ENCODE data around the gene GSTT2.
"Not testable (repeated sequence)": the region's sequence is repeated elsewhere in the genome, so short reads cannot be mapped to it uniquely, and the experiment has no call there.

Gene GSTT2

GRCh38 chr22:23974345-23974744 lies 5.6 kb upstream of the GSTT2 start, which contains the start of gene DDT:
DDT (minus strand) TSS chr22:23974441; CDS start chr22:23974414, 27 bp downstream.
- DNase-seq (ENCODE audit: low read depth in 2 of 3, low spot score in 1 of 3): not testable (repeated sequence)

- DNase-seq (ENCODE audit: low read depth in 2 of 3, low spot score in 1 of 3): not testable (repeated sequence)
These were observed 5.0 kb upstream of the GSTT2 start for GRCh38 chr22:23974836-23975352.

- not testable (repeated sequence) for DNase-seq (ENCODE audit: low read depth in 2 of 3, low spot score in 1 of 3)
These were observed 2.6 kb upstream of the GSTT2 start for GRCh38 chr22:23977304-23977703.

GRCh38 chr22:23980567-23980966 lies 633 bp downstream of the GSTT2 start:
- not testable (repeated sequence) for DNase-seq (ENCODE audit: low read depth in 2 of 3, low spot score in 1 of 3)

GRCh38 chr22:23984430-23984829 lies 4.5 kb downstream of the GSTT2 start:
- peak in 1 of 3 donors; percentile 56 for DNase-seq (ENCODE audit: low read depth in 2 of 3, low spot score in 1 of 3)

GRCh38 chr22:23986089-23986488 lies 6.2 kb downstream of the GSTT2 start:
- not testable (repeated sequence) for DNase-seq (ENCODE audit: low read depth in 2 of 3, low spot score in 1 of 3)

- not testable (repeated sequence) for DNase-seq (ENCODE audit: low read depth in 2 of 3, low spot score in 1 of 3)
These were observed 6.7 kb downstream of the GSTT2 start for GRCh38 chr22:23986538-23987178.

GRCh38 chr22:23989583-23990244 lies 9.8 kb downstream of the GSTT2 start:
- not testable (repeated sequence) for DNase-seq (ENCODE audit: low read depth in 2 of 3, low spot score in 1 of 3)

- DNase-seq (ENCODE audit: low read depth in 2 of 3, low spot score in 1 of 3): not testable (repeated sequence)
These were observed 13.1 kb downstream of the GSTT2 start for GRCh38 chr22:23993080-23993479.

GRCh38 chr22:23993581-23994177 lies 13.7 kb downstream of the GSTT2 start:
- not testable (repeated sequence) for DNase-seq (ENCODE audit: low read depth in 2 of 3, low spot score in 1 of 3)

GRCh38 chr22:23997092-23997491 lies 17.2 kb downstream of the GSTT2 start:
- no peak for DNase-seq (ENCODE audit: low read depth in 2 of 3, low spot score in 1 of 3)

- not testable (repeated sequence) for DNase-seq (ENCODE audit: low read depth in 2 of 3, low spot score in 1 of 3)
These were observed 19.8 kb downstream of the GSTT2 start for GRCh38 chr22:23999779-24000178.

- no peak for DNase-seq (ENCODE audit: low read depth in 2 of 3, low spot score in 1 of 3)
These were observed 21.4 kb downstream of the GSTT2 start for GRCh38 chr22:24001314-24001713.

GRCh38 chr22:24002272-24002671 lies 22.3 kb downstream of the GSTT2 start:
- no peak for DNase-seq (ENCODE audit: low read depth in 2 of 3, low spot score in 1 of 3)

GRCh38 chr22:24002851-24003250 lies 22.9 kb downstream of the GSTT2 start:
- DNase-seq (ENCODE audit: low read depth in 2 of 3, low spot score in 1 of 3): no peak

- DNase-seq (ENCODE audit: low read depth in 2 of 3, low spot score in 1 of 3): no peak
These were observed 24.0 kb downstream of the GSTT2 start for GRCh38 chr22:24003887-24004286.

- no peak for DNase-seq (ENCODE audit: low read depth in 2 of 3, low spot score in 1 of 3)
These were observed 25.3 kb downstream of the GSTT2 start, which contains the start of gene GSTT4 for GRCh38 chr22:24005201-24005600. GSTT4 (minus strand) TSS chr22:24005453; CDS start chr22:24005356, 97 bp downstream.

GRCh38 chr22:24006207-24006913 lies 26.4 kb downstream of the GSTT2 start:
- DNase-seq (ENCODE audit: low read depth in 2 of 3, low spot score in 1 of 3): no peak

GRCh38 chr22:24006914-24007214 lies 26.9 kb downstream of the GSTT2 start:
- no peak for DNase-seq (ENCODE audit: low read depth in 2 of 3, low spot score in 1 of 3)

GRCh38 chr22:24007253-24008021 lies 27.5 kb downstream of the GSTT2 start:
- no peak for DNase-seq (ENCODE audit: low read depth in 2 of 3, low spot score in 1 of 3)

- DNase-seq (ENCODE audit: low read depth in 2 of 3, low spot score in 1 of 3): no peak
These were observed 28.0 kb downstream of the GSTT2 start for GRCh38 chr22:24008022-24008283.
